HG03354 (cell line): ENCODE results near the gene SNF8.

ENCODE experiments used
- ATAC-seq: cut with Tn5 transposase; IDR thresholded peaks from one replicate; pipeline ENCODE4 v1.9.1; 2021; ENCODE audit warnings: mild to moderate bottlenecking; ENCODE audit not compliant: unreplicated experiment, poor library complexity, severe bottlenecking

The SNF8 gene

DNA sequence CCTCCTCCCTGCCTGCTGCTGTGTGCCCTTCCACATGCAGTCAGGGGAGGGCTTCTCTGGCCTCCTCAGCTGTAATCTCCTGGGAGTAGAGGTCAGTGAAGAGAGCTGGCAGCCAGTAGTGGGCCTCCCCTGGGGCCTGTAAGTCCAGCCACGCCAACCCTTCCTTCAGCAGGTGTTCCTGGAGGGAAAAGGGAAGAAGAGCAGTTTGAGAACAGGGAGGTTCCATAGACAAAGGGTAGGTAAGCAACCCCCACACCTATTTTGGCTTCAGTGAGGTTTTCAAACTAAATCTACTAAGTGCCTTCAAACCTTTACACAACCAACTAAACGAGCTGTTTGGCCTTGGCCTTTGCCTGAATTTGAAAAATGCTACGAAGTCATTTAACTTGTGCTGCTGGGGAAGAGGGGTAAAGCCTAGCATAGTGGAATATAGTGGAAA, 14.2 kb downstream of the SNF8 start:
- ATAC-seq, result no peak

DNA sequence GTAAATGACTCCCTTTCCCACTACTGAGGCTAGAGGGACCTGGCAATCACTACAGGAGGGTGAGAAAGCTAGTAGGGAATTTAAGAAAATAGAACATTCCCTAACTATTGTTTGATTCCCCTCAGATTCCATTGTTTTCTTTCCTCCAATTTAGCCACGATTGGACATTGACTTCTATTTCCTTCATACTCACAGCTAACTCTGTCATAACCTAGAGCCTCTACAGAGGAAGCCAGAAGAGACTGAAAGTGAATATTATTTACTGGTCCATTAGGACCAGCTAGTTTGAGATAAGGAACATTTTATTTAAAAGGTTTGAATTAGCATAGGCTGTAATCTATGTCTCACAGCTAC, 14.9 kb downstream of the SNF8 start:
- ATAC-seq, result no peak

DNA sequence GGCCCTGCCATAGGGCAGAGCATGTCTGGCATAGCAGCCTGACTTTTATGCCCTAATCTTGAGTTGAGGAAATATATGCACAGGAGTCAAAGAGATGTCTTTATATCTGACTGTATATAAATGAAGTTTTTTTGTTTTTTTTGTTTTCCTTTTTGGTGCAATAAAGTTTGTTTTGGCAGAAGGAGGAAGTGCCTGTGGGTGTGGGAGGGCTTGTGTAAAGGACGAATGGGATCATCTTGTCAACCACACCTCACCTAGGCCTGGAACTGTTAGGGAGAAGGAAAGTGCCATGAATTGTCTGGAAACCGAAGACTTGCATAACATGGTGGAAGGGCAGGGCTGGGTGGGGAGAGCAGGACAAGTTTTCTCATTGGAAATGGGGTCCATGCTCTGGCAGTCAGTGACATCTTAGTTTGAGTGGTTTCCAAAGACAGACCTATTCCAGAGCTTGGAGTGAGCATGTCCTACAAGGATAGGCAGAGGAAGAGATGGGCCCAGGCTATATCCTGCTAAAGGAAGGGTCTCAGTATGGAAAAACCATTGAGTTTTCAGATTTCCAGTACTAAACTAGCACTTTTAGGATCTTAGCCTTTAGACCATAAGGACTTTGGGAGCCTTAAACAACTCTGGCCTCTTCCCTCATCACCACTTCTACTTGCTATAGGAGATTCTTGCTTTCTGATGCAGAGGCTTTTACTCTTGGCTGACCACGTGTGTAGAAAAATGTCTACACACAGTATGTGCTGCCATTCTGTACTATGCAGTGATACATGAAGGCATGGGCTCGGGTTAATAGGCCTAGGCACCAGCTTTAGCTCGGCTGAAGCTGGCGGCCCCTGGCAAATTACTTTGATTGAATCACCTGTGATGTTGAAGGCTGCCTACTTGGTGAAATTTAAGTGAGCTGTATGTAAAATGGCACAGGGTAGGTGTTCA, 15.5 kb downstream of the SNF8 start:
- ATAC-seq, result no peak

DNA sequence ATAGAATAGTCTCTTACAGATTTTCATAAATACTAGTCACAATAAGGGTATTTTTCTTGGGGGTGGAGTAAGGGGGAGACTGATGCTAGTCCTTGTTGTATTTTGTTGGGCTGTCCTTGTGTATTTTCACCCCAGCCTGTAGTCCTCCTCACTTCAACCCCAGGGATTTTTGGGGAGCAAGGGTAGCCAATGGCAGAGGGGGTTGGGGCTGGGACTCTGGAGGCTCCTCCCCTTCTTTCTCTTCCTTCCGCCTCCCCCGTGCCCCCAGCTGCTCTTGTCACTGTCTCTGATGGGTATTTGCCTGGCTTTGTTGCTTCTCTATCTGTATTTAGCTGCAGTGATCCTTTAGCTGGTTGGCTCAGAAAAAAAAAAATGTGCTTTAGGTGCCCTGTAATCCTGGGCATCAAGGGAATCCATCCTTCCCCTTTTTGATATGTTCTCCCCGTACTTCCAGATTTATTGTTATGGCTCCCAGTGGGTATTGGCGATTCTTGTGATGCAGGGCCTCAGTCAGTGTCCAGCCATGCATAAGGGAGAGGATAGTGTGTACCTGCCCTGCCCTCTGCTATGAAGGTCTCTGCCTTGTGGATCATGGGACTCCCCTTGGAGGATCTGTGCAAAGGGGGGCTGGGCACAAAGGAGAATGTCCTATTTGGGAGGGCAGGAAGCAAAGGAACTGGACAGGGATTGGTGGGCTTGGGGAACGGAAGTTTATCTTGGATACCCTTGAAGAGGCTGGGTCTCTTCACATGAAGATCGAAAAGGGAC, 16.5 kb downstream of the SNF8 start:
- no peak for ATAC-seq

DNA sequence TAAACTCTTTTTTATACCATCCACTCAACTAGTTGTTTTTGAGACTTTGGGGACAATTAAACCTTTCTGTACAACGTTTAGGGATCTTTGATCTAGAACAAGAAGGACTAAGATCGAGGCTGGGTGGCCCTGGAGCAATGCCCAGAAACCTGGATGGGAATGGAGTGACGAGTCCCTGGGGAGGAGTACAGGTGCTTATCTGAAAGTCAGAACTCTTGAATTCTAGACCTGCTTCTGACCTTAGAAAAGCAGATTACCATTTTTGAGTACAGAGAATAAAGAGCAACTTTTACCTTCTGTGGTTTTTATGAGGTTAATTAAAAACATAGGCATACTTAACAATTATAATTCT, 18.7 kb downstream of the SNF8 start:
- no peak for ATAC-seq

DNA sequence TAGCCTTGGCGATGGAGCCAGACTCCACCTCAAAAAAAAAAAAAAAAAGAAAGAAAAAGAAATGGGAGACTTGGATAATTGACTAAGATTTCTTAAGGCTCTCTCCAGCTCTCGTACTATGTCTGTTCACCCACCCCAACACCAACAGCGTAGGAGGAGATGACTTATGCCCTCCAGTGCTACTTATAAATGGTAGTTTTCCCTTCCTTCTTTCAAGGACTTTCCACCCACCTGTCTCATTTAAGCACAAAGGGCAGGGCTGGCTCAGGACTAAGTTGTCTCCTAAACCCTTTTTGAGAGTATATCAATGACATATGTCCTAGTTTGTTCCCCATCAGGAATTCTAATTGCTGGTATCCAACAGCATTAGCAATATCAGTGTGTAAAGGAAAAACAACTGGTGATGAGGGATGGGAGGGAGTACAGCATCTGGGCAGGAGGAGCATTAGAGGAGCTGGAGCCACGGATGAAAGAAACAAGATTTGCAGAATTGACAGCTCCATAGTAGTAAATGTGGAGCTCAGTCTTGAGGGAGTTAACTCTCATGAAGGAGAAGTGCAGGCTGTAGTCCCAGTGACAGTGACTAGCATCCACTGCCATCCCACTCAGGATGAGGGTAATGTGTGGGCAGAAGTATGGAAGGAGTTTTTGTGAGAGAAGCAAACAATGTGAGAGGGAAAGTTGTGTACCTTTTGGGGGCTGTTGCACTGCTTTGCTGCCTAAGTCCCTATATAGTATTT, 19.2 kb downstream of the SNF8 start:
- no peak for ATAC-seq

DNA sequence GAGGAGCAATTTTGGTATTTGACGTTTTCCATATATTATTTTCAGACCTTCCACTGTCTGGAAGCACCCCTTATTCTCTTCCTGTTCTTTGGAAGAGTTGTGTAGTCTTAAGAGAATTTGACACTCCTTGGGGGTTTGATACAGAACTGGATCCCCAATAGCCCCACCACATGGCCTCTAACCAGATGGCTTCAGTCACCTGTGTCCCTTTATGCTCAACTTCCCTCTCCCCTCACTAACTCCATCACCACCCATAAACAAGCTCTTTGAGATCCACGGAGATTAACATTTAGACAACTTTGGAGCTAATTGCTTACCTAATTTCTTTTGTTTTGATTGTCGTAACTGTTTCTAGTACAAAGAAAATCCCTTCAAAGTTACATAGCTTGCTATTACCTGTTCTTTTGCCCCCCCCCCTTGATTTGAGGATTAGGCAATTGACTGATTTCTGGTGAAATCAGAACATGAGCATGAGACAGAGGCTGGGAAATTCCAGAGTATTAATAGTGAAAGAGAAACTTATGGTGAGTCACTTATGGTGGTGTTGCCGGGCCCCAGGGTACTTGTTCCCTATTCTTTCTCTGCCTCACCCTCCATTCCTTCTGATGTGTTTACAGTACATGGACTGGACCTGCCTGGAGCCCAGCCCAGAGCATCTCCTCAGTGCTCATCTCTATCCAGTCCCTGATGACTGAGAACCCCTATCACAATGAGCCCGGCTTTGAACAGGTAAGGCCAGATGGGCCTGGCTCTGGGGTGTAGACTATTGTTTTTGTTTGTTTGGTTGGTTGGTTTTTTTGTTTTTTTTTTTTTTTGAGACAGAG, 29.0 kb downstream of the SNF8 start:
- peak; percentile 80 for ATAC-seq

DNA sequence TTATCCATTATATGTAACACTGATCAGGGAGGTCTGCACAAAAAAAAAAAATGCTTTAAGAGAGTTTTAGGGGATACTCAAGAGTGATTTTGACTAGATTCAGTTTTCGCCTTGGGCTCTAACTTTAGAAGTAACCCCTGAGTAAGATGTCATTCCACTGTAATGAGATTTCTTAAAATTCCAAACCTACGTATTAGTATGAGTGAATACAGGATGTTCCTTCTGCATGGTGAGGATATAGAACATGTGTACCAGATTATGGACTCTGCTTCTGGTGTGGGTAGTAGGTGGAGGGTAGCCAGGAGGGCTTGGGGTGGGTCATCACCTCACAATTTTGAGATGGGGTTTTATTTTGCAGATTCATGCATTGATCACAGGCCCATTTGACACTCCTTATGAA, 32.2 kb downstream of the SNF8 start:
- no peak for ATAC-seq

DNA sequence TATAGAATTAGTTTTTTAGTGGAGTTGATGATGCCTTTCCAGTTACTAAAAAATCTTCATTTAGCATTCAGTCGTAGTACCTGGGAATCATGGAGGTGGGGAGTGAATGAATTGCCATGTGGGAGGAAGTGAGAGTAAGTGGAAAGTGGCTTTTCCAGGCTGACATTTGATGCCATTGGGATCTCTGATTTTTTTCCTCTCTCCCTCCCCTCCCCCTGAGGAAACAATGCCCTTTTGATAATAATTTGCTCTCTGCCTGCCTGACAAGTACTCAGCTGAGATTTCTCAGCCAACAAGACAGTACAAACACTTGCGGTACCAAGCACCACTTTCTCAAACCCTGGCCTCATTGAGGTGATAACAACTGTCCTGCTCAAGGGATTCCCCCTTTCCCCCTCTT, 34.3 kb downstream of the SNF8 start:
- ATAC-seq, result no peak

DNA sequence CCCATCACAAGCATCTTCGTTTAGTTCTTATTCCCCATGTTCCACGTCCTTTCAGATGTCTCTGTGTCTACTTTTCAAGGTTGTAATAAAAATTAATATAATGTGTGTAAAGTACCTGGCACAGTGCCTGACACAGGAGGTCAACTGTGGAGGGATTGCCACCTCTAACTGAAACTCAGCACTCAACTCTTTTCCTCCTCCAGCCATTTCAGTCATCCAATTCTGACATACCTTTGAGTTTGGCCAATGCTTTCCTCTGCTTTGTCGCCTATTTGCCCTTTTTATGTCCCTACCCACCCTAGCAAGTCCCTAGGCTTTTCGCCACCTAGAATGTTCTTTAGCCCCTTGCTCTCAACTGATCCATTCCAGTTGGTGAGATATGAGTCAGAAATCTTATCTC, 34.9 kb downstream of the SNF8 start:
- ATAC-seq, result no peak

DNA sequence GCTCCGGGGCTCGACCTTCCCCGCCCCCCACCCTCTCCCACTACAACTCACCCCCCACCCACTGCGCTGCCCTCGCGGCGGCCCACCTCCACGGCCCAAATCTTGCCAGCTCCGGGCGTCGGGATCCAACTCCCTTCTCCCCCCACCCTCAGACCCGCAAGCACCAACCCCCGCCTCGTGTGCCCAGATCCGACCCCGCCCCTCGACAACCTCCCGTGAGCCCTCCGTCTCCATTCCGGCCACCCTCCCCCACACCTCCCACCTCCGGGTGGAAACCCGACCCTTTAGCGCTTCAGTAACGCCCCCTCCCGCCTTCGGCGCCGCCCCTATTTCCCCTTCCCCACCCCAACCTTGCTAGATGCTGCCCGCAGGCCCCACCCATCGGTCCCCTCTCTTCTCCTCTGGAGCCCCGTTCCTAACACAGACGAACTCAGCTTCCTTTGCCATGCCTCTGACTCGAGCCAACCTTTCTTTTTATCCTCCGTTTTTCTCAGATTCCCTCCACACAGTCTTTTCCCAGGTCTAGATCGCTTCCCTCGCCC, 35.7 kb downstream of the SNF8 start:
- peak; percentile 41 for ATAC-seq

DNA sequence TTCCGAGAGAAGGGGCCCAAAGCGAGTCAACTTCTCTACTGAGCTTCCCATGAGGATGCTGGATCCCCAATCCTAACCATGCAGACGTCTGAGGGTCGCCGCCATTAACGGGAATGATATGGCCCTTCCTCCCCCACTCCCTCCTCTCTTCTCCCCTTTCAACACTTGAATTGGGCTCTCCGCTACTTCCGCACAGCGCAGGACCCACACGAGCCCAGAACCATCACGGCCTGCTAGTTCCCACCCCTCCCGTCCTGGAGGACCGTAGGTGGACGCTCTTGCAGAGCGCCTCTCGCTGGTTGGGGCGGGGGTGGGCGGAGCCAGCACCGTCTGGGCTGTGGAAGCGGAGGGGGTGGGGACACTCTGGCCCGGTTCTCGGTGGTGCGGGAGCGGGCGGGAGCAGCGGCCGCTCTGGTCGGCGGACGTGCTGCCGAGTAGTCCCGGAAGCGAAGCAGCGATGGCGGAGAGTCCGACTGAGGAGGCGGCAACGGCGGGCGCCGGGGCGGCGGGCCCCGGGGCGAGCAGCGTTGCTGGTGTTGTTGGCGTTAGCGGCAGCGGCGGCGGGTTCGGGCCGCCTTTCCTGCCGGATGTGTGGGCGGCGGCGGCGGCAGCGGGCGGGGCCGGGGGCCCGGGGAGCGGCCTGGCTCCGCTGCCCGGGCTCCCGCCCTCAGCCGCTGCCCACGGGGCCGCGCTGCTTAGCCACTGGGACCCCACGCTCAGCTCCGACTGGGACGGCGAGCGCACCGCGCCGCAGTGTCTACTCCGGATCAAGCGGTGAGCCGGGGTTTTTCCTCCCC, 36.4 kb downstream of the SNF8 start, which contains the start of gene UBE2Z:
Gene UBE2Z, plus strand, starts transcription at position 361 of the 797 bp plus-strand sequence. Its CDS starts 97 bp downstream, at position 458.
- ATAC-seq, result peak; percentile 83

DNA sequence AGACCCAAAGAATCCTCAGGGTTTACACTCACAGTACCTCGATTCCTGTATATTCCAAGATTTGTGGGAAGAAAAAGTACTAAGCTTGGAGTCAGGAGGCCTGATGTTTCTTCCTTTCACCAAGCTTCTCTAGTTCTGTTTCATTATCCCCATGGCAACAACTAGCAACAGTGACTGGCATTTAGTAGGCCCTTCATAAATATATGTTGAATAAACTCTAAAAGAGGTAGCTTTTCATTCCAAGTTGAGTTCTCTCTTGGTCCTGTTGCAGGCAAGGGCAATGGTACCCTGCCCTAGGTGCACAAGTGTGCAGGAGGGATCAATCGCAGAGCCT, 37.0 kb downstream of the SNF8 start:
- no peak for ATAC-seq

DNA sequence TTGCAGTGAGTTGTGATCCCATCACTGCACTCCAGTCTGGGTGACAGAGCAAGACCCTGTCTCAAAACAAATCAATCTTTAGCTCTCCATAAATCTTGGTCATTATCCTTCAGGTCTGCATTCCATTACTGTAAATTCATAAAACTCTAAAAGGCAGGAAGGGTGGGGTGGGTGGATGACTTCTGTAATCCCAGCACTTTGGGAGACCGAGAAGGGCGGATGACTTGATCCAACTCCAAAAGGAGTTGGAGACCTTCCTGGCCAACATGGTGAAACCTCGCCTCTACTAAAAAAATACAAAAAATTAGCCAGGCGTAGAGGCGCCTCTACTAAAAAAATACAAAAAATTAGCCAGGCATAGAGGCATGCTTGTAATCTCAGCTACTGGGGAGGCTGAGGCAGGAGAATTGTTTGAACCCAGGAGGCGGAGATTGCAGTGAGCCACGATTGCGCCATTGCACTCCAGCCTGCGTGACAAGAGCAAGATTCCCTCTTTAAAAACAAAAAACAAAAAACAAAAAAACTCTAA, 38.6 kb downstream of the SNF8 start:
- ATAC-seq, result no peak

DNA sequence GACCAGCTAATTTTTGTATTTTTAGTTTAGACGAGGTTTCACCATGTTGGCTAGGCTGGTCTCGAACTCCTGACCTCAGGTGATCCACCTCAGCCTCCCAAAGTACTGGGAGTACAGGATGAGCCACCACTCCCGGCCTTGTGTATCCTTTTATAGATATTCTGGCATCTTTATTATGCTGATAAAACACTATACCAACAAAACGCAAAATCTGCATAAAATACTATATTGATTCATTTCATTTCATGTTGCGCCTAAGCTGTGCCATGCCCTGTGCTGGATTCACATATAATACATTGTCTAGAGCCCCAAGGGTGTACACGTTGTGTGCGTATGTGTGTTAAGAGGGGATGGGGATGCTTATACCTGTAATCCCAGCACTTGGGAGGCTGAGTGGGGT, 40.2 kb downstream of the SNF8 start:
- ATAC-seq, result no peak

DNA sequence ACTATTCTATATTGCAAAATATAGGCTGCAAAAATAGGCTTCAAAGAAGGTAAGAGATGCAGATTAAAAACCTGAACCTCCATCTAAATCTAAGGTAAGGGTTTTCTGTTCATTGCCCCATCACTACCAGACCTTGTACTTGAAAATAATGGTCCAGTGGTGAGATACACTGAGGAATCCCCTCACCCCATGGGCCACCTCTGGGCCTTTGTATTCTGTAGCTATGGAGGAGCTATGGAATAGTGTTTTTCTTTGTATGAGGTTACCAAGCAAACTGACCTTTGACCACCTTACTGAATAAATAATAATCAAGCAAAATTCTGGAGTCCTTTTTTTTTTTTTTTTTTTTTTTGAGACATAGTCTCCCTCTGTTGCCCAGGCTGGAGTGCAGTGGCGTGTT, 41.2 kb downstream of the SNF8 start:
- ATAC-seq, result no peak

DNA sequence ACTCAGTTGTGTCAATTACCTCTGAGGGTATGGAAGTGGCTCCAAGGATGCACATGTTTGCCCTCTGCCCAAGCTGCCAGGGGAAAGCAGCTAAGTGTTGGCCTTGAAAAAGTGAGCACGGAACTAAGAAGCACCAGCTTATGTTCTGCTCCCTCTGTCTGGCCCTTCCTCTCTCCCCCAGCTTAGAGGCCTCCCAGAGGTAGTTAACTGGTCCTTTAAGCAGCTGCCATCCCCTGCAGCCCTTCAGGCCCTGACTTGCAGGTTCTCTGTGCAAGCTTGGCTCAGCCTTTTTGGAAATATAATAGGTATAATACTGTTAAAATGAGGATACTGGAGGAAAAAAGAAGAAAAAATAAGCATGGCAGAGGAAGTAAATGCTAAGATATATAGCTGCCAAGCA, 43.4 kb downstream of the SNF8 start:
- no peak for ATAC-seq

DNA sequence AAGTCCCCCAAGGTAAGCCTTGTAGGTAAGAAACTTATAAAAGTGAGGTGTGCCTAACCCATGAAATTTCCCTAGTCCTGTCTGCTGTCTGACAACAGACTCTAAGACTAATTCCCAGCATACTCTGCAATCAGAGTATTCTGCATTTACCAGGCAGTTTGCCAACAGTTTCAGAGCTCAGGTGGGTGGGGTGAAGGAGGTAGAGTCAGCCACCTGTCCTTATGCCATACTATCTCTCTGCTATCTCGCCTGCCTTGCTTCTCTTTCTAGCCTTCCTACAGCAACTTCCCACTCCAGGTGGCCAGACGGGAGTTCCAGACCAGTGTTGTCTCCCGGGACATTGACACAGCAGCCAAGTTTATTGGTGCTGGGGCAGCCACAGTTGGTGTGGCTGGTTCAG, 49.8 kb downstream of the SNF8 start:
- no peak for ATAC-seq
